IPS-18a (cell line): Measurements from ENCODE around the gene SUGP1.
"Not testable (repeated sequence)": the region's sequence is repeated elsewhere in the genome, so short reads cannot be mapped to it uniquely, and the experiment has no call there.

ENCODE experiments used
- H3K27ac ChIP-seq: one replicate; pipeline ENCODE4 v1.5.1; 2013; ENCODE audit warnings: low read length
- H3K27me3 ChIP-seq: one replicate; pipeline ENCODE4 v1.6.1; 2013; ENCODE audit warnings: mild to moderate bottlenecking, low read length; ENCODE audit not compliant: control insufficient read depth, insufficient read depth
- H3K36me3 ChIP-seq: one replicate; pipeline ENCODE4 v1.6.1; 2013; ENCODE audit warnings: low read depth, low read length; ENCODE audit not compliant: control insufficient read depth
- H3K4me1 ChIP-seq: one replicate; pipeline ENCODE4 v1.6.1; 2013; ENCODE audit warnings: low read depth, low read length; ENCODE audit not compliant: control insufficient read depth
- H3K4me3 ChIP-seq: one replicate; pipeline ENCODE4 v1.5.1; 2013; ENCODE audit warnings: low read length
- H3K9ac ChIP-seq: one replicate; pipeline ENCODE4 v1.6.1; 2013; ENCODE audit warnings: mild to moderate bottlenecking, low read length, moderate library complexity
- H3K9me3 ChIP-seq: one replicate; pipeline ENCODE4 v1.6.1; 2013; ENCODE audit warnings: low read depth, low read length; ENCODE audit not compliant: control insufficient read depth

The SUGP1 gene

DNA sequence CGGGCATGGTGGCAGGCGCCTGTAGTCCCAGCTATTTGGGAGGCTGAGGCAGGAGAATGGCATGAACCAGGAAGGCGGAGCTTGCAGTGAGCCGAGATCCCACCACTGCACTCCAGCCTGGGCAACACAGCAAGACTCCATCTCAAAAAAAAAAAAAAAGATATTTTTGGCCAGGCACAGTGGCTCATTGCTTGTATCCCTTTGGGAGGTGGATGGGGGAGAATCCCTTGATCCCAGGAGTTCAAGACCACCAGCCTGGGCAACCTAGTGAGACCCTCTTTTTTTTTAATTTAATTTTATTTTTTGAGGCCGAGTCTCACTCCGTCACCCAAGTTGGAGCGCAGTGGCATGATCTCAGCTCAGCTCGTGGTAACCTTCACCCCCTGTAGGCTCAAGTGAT, 30.4 kb upstream of the SUGP1 start:
- H3K36me3 ChIP-seq, result peaks cover 68% of the 10 kb centered on the region
- H3K27me3 ChIP-seq, H3K4me3 ChIP-seq, H3K27ac ChIP-seq, H3K9me3 ChIP-seq, H3K4me1 ChIP-seq, H3K9ac ChIP-seq: not testable (repeated sequence)

DNA sequence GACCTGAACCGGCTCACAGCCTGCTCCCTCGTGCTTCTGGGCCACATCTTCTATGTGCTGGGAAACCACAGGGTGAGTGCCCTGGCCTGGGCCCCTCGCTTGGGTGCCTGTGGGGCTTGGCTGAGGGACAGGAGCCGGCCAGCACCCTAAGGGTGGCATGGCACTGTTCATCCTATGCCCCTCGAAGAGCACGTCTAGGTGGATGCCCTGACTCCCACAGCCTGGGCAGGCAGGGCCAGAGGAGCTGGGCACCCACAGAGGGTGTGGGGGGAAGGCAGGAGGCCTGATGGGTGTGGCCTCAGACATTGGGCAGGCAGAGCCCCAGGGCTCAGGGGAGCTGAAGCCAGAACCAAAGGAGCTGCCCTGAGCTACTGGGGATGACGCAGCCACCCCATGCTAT, 29.1 kb upstream of the SUGP1 start:
- H3K27ac ChIP-seq, result no peak overlapping the region
- no peak overlapping the region for H3K9ac ChIP-seq
- no peak overlapping the region for H3K4me3 ChIP-seq
- no peaks in the 10 kb centered on the region for H3K9me3 ChIP-seq
- no peaks in the 10 kb centered on the region for H3K27me3 ChIP-seq
- H3K36me3 ChIP-seq, result peaks cover 70% of the 10 kb centered on the region
- no peaks in the 10 kb centered on the region for H3K4me1 ChIP-seq

DNA sequence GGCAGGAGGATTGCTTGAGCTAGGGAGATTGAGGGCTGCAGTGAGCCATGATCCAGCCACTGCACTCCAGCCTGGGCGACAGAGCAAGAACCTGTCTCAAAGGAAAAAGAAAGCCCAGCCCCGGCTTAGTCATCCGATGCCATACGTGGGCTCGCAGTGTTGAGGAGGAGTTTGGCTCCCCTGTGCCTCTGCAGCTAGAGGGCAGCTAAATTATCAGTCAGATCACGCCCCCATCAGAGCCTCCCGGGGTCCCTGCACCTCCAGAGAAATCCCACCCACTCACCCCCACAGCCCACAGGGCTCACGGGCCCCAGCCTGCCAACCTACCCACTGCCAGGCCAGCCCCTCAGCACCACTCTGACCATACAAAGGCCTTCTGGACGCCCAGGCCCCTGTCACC, 28.0 kb upstream of the SUGP1 start:
- H3K9me3 ChIP-seq, result no peaks in the 10 kb centered on the region
- H3K27me3 ChIP-seq, result no peaks in the 10 kb centered on the region
- no peak overlapping the region for H3K4me3 ChIP-seq
- peaks cover 64% of the 10 kb centered on the region for H3K36me3 ChIP-seq
- H3K27ac ChIP-seq, result no peak overlapping the region
- H3K9ac ChIP-seq, result no peak overlapping the region
- no peaks in the 10 kb centered on the region for H3K4me1 ChIP-seq

DNA sequence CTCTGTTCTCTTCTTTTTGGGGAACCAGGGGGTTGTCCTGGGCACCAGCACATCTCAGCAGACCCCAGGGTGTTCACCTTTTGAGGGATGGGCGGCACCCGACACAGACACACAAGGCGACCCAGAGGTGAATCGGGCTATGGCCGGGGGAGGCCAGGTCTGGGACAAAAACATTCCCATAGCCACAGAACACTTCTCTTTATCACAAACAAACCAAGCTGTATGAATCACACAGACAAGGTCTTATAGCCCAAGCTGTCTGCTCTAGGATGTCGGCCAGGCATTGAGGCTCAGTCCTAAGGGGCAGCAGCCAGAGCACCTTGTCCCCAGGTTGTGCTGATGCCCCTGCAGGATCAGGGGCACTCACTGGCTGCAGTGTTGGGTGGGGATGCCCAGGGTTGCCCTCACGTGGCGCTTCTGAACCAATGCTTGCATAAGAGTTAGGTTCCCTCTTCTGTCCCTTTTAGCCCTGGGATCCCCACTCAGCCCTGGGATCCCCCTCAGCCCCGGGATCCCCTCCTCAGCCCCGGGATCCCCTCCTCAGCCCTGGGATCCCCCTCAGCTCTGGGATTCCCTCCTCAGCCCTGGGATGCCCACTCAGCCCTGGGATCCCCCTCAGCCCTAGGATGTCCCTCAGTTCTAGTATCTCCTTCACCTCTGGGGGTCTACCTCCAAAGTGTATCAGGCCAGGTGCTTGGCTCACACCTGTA, 27.2 kb upstream of the SUGP1 start:
- Histone ChIP-seq H3K36me3 (peaks cover 61% of the 10 kb centered on the region), H3K27ac (no peak overlapping the region), H3K27me3 (no peaks in the 10 kb centered on the region), H3K9ac (no peak overlapping the region), H3K4me1 (no peaks in the 10 kb centered on the region), H3K9me3 (no peaks in the 10 kb centered on the region), H3K4me3 (no peak overlapping the region)

DNA sequence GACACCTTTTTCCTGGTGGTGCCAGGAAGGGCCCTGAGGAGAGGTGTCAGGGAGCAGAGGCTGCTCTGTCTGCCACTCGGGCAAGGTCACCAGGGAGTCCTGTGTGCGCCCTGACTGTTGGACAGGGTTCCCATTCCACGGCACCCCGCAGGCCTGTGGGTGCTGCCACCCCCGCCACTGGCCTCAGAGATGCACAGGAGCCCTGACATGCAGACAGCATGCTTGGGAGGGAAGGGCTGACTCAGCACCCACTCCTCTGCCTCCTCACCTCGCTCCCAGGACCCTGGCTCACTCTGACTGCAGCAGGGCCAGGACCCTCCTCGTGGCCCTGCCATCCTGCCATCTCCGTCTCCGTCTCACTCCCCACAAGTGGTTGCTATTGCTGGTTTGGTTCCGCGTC, 25.7 kb upstream of the SUGP1 start:
- Histone ChIP-seq H3K27ac (no peak overlapping the region), H3K9ac (no peak overlapping the region), H3K36me3 (peaks cover 59% of the 10 kb centered on the region), H3K27me3 (no peaks in the 10 kb centered on the region), H3K4me1 (no peaks in the 10 kb centered on the region), H3K9me3 (no peaks in the 10 kb centered on the region), H3K4me3 (no peak overlapping the region)

DNA sequence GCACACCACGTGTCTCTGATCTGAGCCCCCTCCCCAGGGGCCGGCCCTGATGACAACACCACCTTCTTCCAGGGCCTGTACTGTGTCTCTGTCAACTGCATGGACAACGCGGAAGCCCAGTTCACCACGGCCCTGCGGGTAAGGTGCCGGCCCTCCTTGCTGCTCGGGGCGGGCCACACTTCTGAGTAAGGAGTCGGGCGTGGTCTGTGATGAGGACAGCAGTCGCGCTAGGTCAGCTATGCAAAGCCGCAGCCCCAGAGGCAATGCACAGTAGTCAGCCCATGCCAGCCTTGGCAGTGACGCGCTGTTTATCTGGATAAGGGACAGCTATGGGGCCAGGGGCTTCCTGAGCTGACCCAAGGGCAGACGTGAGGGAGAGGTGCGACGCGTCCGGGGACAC, 24.9 kb upstream of the SUGP1 start:
- Histone ChIP-seq H3K9me3 (no peaks in the 10 kb centered on the region), H3K4me3 (no peak overlapping the region), H3K36me3 (peaks cover 59% of the 10 kb centered on the region), H3K9ac (no peak overlapping the region), H3K27ac (no peak overlapping the region), H3K27me3 (no peaks in the 10 kb centered on the region), H3K4me1 (no peaks in the 10 kb centered on the region)

DNA sequence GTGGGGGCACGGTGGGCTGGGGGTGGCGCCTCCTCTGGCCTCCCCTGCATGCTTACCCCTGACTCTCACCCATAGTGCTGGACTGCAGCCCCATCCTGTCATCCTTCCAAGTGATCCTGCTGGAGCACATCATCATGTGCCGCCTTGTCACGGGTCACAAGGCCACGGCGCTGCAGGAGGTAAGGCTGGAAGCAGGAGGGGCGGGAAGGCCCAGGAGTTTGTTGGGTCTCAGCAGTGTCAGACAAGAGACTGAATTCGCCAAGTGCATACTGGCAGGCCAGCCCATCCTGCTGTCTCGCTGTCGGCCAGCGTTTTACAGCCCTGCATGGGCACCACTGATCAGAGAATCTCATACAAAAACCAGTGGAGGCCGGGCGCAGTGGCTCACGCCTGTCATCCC, 23.5 kb upstream of the SUGP1 start:
- H3K9ac ChIP-seq, result no peak overlapping the region
- no peak overlapping the region for H3K27ac ChIP-seq

DNA sequence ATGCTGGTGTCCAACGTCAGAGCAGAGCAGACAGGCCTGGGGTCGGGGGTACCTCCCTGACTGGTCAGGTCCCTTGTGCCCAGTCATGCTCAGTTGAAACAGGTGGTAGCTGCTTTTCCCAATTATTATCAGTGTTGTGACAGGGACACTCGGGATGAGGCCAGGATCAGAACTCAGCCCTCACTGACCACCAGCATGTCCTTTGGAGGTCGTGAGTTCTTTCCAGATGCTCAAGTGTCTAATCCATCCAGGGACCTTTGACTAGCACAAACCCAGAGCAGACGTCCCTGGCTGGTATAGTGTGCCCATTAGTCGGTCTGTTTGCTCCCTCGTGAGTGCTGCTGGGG, 22.7 kb upstream of the SUGP1 start:
- H3K9ac ChIP-seq, result no peak overlapping the region
- H3K36me3 ChIP-seq, result peaks cover 58% of the 10 kb centered on the region
- no peaks in the 10 kb centered on the region for H3K4me1 ChIP-seq
- no peaks in the 10 kb centered on the region for H3K27me3 ChIP-seq
- no peak overlapping the region for H3K27ac ChIP-seq
- H3K9me3 ChIP-seq, result no peaks in the 10 kb centered on the region
- H3K4me3 ChIP-seq, result no peak overlapping the region

More for the DNA sequence above, 23.5 kb upstream of the SUGP1 start:
- Histone ChIP-seq H3K9me3 (no peaks in the 10 kb centered on the region), H3K27me3 (no peaks in the 10 kb centered on the region), H3K36me3 (peaks cover 54% of the 10 kb centered on the region), H3K4me1 (no peaks in the 10 kb centered on the region), H3K4me3 (no peak overlapping the region)

DNA sequence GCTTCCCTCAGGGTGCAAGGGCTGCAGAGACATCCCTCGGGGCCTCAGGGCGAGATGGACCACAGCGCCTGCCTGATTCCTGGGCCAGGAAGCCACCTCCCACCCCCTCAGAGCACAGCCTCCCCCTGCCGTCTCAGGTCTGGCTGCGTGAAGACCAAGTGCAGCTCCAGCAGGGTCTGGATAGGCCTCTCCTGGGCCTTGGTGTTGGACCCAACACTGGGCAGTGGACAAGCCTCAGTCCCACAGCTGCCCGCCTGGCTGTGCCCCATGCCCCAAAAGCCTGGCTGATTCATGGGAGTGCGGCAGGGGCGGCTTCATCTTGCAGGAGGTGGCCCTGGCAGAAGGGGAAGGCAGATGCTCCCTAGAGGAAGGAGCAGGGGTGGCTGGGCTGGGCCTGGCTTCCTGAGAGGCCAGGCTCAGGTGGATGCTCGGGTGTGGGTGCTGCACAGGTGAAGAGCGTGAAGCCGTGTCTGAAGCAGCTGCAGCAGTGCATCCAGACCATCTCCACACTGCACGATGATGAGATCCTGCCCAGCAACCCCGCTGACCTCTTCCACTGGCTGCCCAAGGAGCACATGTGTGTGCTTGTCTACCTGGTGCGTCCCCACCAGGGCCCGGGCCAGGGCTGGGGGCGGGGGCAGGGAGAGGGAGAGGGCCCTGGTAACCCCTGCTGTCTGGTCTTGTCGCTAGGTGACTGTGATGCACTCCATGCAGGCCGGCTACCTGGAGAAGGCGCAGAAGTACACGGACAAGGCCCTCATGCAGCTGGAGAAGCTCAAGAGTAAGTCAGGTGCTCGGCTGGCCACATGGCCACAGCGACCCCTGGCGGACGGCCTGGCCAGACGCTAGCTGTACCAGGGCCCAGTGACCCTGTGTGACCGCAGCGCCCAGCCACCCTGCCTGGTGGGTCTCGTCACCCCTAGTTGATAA, 22.0 kb upstream of the SUGP1 start:
- Histone ChIP-seq H3K4me1 (no peaks in the 10 kb centered on the region), H3K36me3 (peaks cover 57% of the 10 kb centered on the region), H3K27ac (no peak overlapping the region), H3K9ac (no peak overlapping the region), H3K27me3 (no peaks in the 10 kb centered on the region), H3K9me3 (no peaks in the 10 kb centered on the region), H3K4me3 (no peak overlapping the region)

DNA sequence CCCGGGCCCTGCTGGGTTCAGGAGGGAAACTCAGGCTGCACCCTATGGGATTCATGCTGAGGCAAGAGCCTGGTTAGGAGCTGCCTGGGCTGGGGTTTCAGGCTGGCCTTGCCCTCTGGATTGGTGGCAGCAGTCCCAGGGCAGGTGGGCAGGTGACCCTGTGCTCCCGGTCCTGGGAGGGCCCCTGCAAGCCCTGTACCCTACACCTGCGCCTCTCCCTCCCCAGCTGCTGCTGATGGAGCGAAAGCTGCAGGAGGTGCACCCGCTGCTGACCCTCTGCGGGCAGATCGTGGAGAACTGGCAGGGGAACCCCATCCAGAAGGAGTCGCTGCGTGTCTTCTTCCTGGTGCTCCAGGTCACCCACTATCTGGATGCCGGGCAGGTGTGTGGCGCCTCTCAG, 20.7 kb upstream of the SUGP1 start:
- H3K27me3 ChIP-seq, result no peaks in the 10 kb centered on the region
- no peak overlapping the region for H3K4me3 ChIP-seq
- no peak overlapping the region for H3K9ac ChIP-seq
- no peaks in the 10 kb centered on the region for H3K9me3 ChIP-seq
- H3K36me3 ChIP-seq, result peaks cover 57% of the 10 kb centered on the region
- no peaks in the 10 kb centered on the region for H3K4me1 ChIP-seq
- H3K27ac ChIP-seq, result no peak overlapping the region

DNA sequence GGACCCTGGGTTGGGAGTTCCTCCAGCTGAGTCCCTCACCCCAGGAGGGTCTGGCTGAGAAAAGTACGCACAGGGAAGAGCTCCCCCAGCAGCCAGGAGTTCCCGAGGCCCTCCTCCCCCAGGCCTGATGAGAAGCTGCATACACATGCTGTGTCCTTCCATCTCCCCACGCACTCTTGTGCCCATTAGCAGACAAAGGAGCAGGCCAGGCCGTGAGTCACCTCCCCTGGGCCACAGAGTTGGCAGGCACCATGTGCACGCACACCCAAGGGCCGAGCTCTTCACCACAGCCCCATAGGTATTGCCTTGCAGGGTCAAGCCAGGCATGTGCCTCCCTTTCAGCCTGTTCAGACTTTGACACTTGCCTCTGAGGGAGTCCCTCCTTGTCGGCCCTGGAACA, 17.8 kb upstream of the SUGP1 start:
- H3K9me3 ChIP-seq, result no peaks in the 10 kb centered on the region
- no peaks in the 10 kb centered on the region for H3K4me1 ChIP-seq
- H3K4me3 ChIP-seq, result no peak overlapping the region
- peaks cover 43% of the 10 kb centered on the region for H3K36me3 ChIP-seq
- no peaks in the 10 kb centered on the region for H3K27me3 ChIP-seq
- H3K9ac ChIP-seq, result no peak overlapping the region
- H3K27ac ChIP-seq, result no peak overlapping the region

DNA sequence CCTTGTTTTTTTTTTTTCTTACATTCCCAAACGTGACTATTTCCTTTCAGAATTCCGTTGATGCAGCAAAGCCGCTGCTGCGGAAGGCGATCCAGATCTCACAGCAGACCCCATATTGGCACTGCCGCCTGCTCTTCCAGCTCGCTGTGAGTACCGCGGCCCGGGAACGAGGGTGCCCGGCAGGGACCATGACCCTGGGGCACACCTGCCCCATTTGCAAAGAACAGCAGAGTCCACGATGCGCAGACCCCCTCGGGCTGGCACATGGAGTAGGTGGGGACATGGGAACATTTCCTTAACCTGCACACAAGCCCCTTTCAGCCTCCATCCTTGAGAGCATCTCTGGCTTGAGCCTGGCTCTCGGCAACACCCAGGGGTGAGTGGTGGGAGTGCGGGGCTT, 16.8 kb upstream of the SUGP1 start:
- H3K9ac ChIP-seq, result no peak overlapping the region
- H3K4me1 ChIP-seq, result no peaks in the 10 kb centered on the region
- peaks cover 41% of the 10 kb centered on the region for H3K36me3 ChIP-seq
- H3K4me3 ChIP-seq, result no peak overlapping the region
- no peaks in the 10 kb centered on the region for H3K27me3 ChIP-seq
- H3K27ac ChIP-seq, result no peak overlapping the region
- no peaks in the 10 kb centered on the region for H3K9me3 ChIP-seq
